Fibroblast of pulmonary artery (primary cell): ENCODE data around the gene KRTAP13-1.

Experiments used
- DNase-seq: peaks from one replicate; pipeline ENCODE4 v3.0.0-alpha.2; 2010; ENCODE audit warnings: low read depth
- H3K4me3 ChIP-seq: replicated peaks from 2 replicates; pipeline ENCODE4 v1.5.1; 2011; ENCODE audit warnings: low read depth, mild to moderate bottlenecking, control low read depth, low read length, moderate library complexity
- TF ChIP-seq, protein P1 (sequence below): IDR thresholded peaks from 2 replicates; pipeline ENCODE4 v1.5.1; 2011; ENCODE audit warnings: mild to moderate bottlenecking, control low read depth, low read length, inconsistent platforms; ENCODE audit errors: missing control alignments

KRTAP13-1 gene

DNA sequence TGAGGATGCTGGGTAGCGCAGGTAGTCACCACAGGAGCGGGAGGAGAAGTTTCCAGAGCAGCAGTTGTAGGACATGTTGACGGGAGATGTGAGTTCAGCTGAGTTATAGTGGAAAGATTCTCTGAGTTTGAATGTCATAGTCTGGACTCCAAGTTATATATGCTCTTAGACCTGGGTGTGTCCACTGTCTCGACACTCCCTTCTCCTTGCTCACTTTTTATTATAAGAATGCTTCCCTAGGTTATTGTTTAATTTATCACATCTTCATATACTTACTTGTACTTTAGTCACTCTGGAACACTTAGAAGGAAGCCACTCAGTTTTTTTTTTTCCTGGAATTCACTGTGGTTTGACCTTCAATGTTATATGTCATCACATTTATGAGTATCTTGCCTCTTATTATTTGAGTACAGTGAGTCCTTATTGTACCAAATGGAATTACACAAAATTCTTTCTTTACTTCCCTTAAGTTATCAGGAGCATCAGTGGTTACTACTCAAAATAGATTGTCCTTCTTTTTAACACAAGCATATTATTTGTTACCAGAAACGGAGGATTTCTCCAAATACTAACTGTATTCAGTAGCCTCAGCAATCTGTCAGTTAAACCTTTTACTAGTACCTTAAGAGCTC, 23.6 kb upstream of the KRTAP13-1 start, which contains the start of gene KRTAP13-2:
Gene KRTAP13-2, minus strand, starts transcription at position 133 of the 632 bp plus-strand sequence. Its CDS starts 58 bp downstream, at position 75.
- H3K4me3 ChIP-seq, result no peak within 1 kb of the TSS
- TF ChIP-seq, protein P1, sequence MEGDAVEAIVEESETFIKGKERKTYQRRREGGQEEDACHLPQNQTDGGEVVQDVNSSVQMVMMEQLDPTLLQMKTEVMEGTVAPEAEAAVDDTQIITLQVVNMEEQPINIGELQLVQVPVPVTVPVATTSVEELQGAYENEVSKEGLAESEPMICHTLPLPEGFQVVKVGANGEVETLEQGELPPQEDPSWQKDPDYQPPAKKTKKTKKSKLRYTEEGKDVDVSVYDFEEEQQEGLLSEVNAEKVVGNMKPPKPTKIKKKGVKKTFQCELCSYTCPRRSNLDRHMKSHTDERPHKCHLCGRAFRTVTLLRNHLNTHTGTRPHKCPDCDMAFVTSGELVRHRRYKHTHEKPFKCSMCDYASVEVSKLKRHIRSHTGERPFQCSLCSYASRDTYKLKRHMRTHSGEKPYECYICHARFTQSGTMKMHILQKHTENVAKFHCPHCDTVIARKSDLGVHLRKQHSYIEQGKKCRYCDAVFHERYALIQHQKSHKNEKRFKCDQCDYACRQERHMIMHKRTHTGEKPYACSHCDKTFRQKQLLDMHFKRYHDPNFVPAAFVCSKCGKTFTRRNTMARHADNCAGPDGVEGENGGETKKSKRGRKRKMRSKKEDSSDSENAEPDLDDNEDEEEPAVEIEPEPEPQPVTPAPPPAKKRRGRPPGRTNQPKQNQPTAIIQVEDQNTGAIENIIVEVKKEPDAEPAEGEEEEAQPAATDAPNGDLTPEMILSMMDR, result no peak
- no peak for DNase-seq

DNA sequence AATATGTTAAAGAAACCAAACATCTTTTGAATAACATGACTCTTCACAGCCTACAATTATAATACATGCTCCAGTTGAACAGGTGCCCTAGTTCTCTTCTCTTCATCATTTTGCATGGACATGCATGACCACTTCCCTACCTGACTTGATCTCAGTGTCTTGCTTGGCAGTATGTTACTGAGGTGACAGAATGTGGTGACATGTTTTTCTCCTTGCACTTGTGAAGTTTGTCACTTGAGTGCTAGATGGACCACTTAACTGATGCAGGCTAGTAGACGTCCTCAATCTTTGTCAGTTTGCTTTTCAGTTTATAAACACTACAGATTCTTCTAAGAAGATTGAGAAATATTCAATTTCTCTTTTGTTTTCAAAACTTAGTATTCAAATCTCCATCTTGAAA, 13.6 kb upstream of the KRTAP13-1 start:
- no peak for DNase-seq
- H3K4me3 ChIP-seq, result no peak overlapping the region
- TF ChIP-seq, protein P1, result no peak

DNA sequence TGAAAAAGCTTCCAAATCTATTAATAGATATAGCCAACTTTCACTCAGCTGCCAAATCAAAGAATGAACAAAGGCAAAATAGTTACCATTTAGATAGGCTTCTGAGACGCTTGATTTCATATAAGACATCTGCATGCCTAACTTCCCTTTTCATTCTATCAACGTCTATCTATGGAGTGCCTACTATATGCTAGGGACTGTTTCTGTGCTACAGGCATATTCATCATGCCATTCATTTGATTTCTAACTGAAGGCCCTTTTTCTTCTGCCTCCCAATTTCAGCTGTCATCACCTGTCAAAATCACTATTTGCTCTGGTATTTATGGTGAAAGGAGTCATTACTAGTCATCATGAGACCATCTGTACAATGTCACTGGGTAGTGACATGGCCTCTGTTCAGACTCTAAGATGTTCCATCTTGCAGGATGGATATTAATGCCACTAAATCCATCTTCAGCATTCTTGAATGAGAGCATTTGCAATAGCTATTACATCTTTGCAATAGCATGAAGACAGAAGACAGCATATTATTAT, 4.3 kb upstream of the KRTAP13-1 start:
- TF ChIP-seq, protein P1, result no peak
- no peak overlapping the region for H3K4me3 ChIP-seq
- no peak for DNase-seq

DNA sequence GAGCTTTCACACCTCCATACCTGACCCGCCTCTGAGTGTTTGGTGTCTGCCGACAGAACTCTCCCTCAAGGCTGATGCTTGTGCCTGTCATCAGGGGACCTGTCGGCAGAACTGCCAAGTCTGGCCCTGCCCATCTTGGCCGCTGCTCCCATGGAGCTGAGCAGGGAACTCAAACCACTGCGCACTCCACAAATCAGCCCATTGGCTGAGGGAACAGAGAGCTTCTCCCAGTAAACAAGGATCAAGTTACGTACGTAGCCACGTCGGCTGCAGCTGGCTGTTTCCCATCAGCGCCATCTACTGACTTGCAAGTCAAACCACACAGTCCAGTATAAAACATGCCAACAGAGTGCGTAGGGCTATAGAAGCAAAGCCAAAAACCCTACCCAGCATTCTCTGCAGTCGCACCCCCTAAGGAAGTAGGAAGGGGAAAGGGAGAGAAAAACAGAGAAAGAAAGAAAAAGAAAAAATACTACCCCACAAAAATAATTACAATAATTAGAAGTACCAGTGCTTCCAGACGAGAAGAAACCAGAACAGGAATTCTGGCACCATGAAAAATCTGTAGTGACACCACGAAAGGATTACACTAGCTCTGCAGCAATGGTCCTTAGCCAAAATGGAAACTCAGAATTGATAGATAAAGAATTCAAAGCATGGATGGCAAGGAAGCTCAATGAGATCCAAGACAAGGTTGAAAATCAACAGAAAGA, 13.1 kb downstream of the KRTAP13-1 start:
- TF ChIP-seq, protein P1, result peak; percentile 40
- DNase-seq, result peak; percentile 74
- H3K4me3 ChIP-seq, result no peak overlapping the region

DNA sequence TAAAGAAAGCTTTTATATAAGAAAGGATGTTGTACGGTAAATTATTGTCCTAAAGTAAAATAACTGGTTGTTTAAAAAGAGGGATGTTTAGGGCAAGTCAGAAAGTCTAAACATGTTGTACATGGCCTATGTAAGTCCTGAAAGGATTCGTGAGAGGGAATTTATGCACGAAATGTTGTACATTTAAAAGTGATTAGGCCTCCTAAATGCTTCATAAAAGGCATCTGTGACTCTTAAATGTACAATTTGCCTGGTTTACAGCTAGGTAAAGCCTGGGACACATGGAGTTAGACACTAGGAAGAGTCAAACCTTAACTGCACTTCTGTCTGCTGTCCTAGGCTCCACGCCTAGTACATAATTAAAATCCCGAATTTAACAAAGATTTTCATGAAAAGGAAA, 20.2 kb downstream of the KRTAP13-1 start:
- H3K4me3 ChIP-seq, result no peak overlapping the region
- TF ChIP-seq, protein P1, result no peak
- no peak for DNase-seq

DNA sequence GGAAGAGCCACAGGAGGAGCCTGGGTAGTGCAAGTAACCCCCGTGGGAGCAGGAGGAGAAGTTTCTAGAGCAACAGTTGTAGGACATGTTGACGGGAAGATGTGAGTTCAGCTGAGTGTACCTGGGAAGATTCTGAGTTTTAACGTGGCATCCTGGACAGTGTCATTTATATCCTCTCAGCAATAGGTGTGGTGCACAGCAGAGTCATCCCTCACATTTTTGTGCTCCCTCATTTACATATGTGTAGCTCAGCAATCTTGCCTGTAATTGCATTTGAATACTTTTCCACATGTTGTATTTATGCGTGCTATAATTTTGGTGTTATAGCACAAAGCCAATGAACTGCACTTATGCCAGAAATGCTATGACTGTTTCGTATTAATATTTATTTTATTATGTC, 30.0 kb downstream of the KRTAP13-1 start, which contains the start of gene KRTAP13-3:
Gene KRTAP13-3, minus strand, starts transcription at position 101 of the 400 bp plus-strand sequence. Its CDS starts 14 bp downstream, at position 87.
- H3K4me3 ChIP-seq, result no peak within 1 kb of the TSS
- TF ChIP-seq, protein P1, result no peak
- no peak for DNase-seq
